ENCODE measurements around the gene ZNF330.

Gene ZNF330

DNA sequence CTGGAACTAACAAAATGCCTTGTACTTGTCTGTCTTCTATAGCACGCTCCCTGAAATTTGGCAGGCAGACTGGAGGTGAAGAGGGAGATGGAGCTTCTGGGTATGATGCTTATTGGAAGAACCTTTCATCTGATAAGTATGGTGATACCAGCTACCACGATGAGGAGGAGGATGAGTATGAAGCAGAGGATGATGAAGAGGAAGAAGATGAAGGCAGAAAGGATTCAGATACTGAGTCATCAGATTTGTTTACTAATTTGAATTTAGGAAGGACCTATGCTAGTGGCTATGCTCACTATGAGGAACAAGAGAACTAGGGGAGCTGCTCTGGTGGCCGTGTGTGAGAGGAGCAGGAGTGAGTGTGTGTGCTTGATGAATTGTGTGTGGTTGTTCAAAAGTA, 13.0 kb downstream of the ZNF330 start:
- no peak for DNase-seq (ENCODE audit: low spot score)

DNA sequence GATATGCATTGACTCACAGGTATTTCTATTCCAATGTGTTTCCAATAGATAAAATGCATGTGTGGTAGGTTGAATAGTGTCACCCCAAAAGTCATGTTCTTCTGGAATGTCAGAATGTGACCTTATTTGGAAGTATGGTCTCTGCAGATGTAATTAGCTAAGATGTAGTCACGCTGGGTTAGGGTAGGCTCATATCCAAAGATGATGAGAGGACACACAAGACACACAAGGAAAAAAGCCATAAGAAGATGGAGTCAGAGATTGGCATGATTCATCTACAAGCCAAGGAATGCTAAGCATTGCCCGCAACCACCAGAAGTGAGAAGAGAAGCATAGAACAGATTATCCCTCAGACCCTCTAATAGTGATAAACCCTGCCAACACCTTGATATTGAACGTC, 17.5 kb downstream of the ZNF330 start:
- DNase-seq (ENCODE audit: low spot score) = no peak

- no peak for DNase-seq (ENCODE audit: low spot score)
Observed at GRCh38 chr4:141240259-141240658, 19.6 kb downstream of the ZNF330 start.

DNA sequence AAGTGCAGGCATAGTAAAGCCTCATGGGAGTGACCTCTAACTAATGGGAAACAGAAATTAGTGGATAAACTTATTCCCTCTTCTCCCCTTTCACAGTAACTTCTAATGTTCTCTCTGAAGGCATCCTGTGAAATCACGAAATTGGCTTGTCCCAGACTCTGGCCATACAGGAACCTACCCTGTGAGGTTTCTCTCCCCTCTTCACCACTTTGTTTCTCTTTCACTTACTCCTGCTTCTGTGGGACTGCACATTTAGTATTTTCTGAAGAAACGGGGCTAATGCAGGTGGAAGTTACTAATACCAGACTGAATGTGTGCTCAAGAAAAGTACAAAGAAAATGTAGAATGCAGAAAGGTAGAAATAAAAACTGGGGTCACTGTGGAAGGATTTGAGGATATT, 20.0 kb downstream of the ZNF330 start:
- DNase-seq (ENCODE audit: low spot score) = no peak

DNA sequence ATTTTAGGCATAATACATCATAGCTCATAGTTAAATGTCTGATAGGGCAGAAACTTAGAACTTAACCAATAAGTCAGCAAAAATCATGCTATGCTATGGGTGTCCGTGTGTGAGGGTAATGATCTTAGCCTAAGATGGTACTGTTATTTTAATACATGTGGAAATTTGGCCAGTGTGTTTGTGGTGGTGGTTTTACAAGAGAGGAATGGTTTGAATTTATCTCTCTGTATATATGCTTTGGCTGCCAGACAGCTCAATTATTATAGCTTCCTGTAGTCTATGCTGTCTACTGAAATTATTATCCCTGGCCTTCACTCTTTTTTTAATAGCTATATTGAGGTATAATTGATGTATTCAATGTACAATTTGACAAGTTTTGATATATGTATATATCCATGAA, 21.3 kb downstream of the ZNF330 start:
- DNase-seq (ENCODE audit: low spot score) = no peak

DNA sequence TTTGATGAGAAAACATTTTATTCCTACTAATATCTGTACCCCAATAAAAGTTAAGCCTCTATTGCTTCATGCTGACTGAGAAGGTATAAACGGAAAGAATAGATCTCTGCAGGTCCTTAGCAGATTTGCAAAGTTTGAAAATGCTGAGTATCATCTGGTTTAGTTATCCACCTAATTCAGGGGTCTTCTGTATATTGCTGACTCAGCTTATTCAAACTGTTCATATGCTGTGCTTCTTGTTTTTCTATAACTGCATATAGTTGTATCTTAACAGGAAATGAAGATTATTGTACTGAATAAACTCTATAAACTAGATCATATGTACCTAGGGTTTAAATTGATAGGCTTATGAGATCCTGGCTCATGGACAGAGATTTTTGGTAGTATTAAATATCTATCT, 23.7 kb downstream of the ZNF330 start:
- DNase-seq (ENCODE audit: low spot score) = no peak

DNA sequence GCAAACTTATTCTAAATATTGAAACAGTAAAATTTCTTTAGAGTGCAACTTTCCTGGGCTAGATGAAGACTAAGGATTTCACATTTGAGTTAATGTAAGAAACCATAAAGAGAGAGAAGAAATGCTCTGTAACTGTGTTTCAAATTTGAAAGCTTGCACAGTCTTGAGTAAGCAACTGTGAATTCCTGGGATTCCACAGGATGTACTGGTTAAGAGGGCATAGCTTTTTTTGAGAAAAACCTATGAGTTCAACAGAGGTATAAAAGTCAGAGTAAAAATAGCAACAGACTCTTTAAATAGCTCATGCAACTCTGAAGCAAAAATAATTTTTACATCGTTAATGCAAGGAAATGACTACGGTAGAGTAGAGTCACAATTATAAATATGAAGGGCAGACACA, 25.5 kb downstream of the ZNF330 start:
- no peak for DNase-seq (ENCODE audit: low spot score)

DNA sequence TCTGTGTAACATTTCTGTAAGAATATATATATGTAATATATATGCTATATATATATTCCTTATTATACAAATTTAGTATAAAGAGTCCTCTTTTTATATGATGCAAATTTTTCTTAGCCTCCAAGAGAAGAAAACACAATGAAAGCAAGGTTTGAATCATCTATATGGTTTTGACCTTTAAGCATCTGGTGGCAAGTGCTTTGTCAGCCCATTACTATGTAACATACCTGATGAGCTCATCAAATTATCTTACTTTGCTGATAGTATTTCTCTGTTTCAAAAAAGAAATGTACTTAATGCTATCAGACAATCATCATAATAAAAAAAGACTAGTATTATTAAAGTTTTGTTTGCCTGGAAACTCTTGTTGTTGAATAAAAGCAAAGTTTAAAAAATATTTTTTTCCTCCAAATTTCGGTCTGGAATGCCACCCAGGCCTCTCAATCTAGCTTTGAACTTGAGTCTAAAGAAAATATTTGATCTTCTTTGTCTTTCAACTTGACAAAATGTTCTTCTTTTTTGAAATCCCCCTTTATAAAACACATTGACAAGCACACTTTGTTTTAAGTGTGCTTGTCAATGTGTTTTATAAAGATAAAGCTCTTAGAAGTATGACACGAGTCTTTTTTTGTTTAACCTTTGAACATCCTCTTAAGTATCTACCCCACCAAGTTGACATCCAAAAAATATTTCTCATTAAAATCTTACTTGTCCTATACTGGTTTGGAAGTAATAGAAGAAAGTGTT, 26.2 kb downstream of the ZNF330 start:
- no peak for DNase-seq (ENCODE audit: low spot score)

DNA sequence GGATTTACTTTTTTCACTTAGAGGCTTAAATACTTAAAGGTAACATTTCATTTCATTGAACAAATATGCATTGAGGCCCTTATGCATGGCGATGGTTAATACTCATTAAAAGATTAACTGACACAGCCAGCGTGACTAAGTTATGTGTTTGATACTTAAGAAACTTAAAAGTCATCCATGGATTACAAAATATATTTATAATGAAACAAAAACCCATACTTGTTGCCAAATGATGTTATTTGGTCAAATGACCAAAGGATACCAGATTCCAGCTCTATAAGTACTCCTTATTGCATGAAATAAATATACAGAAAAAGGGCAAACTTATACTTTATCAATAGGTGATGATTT, 26.7 kb downstream of the ZNF330 start:
- no peak for DNase-seq (ENCODE audit: low spot score)

DNA sequence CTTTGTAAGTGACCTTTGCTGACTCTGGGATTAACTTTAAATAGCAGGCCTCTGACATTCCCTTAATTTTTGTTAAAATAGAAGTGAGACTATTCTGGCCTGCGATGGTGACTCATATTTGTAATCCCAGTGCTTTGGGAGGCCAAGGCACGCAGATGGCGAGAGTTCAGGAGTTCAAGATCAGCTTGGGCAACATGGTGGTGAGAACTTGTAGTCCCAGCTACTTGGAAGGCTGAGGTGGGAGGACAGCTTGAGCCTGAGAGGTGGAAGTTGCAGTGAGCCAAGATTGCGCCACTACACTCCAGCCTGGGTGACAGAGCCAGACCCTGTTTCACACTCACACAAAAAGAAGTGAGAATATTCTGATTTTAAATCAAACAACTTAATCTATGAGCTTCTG, 27.3 kb downstream of the ZNF330 start:
- DNase-seq (ENCODE audit: low spot score) = no peak

DNA sequence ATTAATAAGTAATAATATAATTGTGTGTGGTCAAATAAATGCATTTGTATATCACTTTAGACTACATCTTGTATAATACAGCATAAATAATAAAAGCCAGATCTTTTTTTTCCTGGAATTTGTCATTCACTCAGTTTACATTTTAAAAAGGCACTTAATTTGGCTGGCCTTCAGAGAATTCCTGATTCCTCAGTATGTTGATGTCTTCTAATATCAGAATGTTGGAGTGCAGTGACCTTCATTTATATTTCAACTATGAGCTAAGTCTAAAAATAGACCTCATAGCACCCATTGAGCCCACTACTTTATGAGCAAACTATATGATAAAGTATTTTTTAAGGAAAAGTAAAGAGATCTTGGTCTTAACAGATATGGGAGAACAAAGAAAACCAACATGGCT, 27.8 kb downstream of the ZNF330 start:
- no peak for DNase-seq (ENCODE audit: low spot score)

DNA sequence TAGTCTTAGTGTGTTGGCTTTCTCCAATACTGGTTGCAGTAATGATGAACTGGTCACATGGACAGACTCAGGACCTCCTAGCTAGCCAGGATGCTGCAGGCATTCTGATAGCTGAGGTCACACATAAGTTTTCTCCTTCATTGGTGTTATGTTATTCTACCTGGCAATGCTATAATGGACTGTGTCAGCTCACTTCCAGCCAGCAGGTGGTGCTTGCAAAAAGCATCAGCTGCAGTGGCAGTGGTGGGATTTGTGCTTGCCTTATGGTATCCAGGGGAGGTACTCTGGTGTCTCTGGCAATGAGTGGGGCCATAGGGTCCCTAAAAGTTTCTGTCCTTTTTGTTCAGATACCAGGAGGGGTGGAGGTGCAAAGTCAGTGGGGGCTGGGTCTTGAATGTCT, 33.6 kb downstream of the ZNF330 start:
- no peak for DNase-seq (ENCODE audit: low spot score)

DNA sequence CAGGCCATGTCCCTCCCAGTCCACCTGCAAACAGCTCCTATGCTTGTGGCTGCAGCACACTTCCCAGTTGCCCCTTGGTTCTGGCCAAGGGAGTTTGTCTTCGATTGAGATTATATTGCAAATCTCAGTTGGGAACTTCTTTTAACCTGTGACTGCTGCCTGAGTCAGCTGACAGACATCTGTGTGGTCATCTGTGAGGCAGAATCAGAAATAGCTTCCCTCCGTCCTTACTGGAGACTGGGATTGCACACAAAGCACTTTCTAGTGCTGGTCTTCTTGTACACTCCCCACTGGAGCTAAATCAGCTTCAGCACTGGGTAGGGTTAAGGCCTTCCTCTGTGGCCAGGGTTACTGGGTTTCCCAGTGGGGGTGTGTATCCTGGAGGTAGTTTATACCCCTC, 34.3 kb downstream of the ZNF330 start:
- no peak for DNase-seq (ENCODE audit: low spot score)

GRCh38 chr4:141258558-141258957, 37.9 kb downstream of the ZNF330 start:
- DNase-seq (ENCODE audit: low spot score) = no peak

DNA sequence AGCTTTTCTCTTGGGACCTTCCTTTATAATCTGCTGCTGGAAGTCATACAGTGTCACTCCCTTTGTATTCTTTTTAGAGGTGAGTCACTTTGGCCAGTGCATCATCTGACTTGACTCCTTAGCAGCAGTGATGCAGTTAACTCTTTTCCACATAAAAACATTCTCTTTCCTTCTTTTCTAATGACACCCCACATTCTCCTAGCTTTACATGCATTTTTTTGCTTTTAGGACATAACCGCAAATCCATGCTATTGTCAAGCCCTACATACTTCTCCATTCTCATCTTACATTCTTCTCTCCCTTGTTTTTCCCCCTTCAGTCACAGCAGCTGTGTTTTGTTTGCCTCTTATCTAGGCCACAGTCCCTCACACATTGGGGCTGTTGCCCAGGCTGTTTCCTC, 55.1 kb downstream of the ZNF330 start:
- no peak for DNase-seq (ENCODE audit: low spot score)

GRCh38 chr4:141283152-141283551, 62.5 kb downstream of the ZNF330 start:
- no peak for DNase-seq (ENCODE audit: low spot score)

DNA sequence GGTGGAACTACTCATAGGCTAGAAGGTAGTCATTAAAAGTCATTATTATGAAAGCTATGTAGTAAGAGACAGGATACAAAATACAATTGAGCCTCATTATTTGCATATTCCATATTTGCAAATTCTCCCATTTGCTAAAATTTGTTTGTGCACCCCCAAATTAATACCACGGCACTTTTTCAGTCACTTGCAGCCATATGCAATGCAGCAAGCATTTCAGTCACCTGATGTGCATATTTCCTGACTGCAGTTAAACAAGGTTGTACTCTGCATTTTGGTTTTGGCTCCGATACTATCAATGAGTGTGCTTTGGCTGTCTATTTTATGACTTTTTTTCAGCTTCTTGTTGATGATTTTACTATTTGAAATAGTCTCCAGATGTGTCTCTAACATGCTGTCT, 62.9 kb downstream of the ZNF330 start:
- DNase-seq (ENCODE audit: low spot score) = no peak

Measured in LoVo (cell line).